Measurements from ENCODE around the gene NRG2.

NRG2 gene

GRCh38 chr5:139951296-139951924 is 91.7 kb downstream of the NRG2 start:
- no peak overlapping the region for H3K27ac ChIP-seq
- POLR2A ChIA-PET (ENCODE audit: low non-redundant PET): no interaction called here
- CTCF ChIA-PET: interaction anchor here (0.7 to 1.7 kb wide), 3 partner anchors 16 to 164 kb away, joined by 3 to 6 read pairs (median 5); no protein-coding TSS in a partner anchor
- TF ChIP-seq CTCF (conservative IDR thresholded peaks at IDR 0.05; ENCODE audit: low read depth): no peak
- DNase-seq (ENCODE audit: low spot score): no peak

- no peak for TF ChIP-seq CTCF (conservative IDR thresholded peaks at IDR 0.05; ENCODE audit: low read depth)
- CTCF ChIA-PET: interaction anchor here (0.7 to 1.8 kb wide), 4 partner anchors 13 to 163 kb away, joined by 3 to 9 read pairs (median 4); no protein-coding TSS in a partner anchor
- no peak for DNase-seq (ENCODE audit: low spot score)
- H3K27ac ChIP-seq: no peak overlapping the region
- POLR2A ChIA-PET (ENCODE audit: low non-redundant PET): no interaction called here
Observed at GRCh38 chr5:139950436-139950835, 92.7 kb downstream of the NRG2 start.

- ChIA-PET POLR2A (ENCODE audit: low non-redundant PET) (no interaction called here), CTCF (interaction anchor here (0.5 to 1.8 kb wide), 5 partner anchors 8 to 173 kb away, joined by 3 to 9 read pairs (median 3); no protein-coding TSS in a partner anchor)
- no peak overlapping the region for H3K27ac ChIP-seq
- DNase-seq (ENCODE audit: low spot score): no peak
- TF ChIP-seq CTCF (conservative IDR thresholded peaks at IDR 0.05; ENCODE audit: low read depth): no peak
Observed at GRCh38 chr5:139949710-139950109, 93.4 kb downstream of the NRG2 start.

- ChIA-PET CTCF (interaction anchor here (0.6 to 1.3 kb wide), 2 partner anchors 21 to 182 kb away, joined by 5 to 6 read pairs; no protein-coding TSS in a partner anchor), POLR2A (ENCODE audit: low non-redundant PET) (no interaction called here)
- no peak overlapping the region for H3K27ac ChIP-seq
- DNase-seq (ENCODE audit: low spot score): no peak
- TF ChIP-seq CTCF (conservative IDR thresholded peaks at IDR 0.05; ENCODE audit: low read depth): no peak
Observed at GRCh38 chr5:139947727-139948126, 95.4 kb downstream of the NRG2 start.

- POLR2A ChIA-PET (ENCODE audit: low non-redundant PET): no interaction called here
- DNase-seq (ENCODE audit: low spot score): no peak
- CTCF ChIA-PET: interaction anchor here (0.7 to 1.4 kb wide), 2 partner anchors 10 to 537 kb away, joined by 3 to 4 read pairs; no protein-coding TSS in a partner anchor
- no peak overlapping the region for H3K27ac ChIP-seq
- no peak for TF ChIP-seq CTCF (conservative IDR thresholded peaks at IDR 0.05; ENCODE audit: low read depth)
Observed at GRCh38 chr5:139946440-139946839, 96.7 kb downstream of the NRG2 start.

DNA sequence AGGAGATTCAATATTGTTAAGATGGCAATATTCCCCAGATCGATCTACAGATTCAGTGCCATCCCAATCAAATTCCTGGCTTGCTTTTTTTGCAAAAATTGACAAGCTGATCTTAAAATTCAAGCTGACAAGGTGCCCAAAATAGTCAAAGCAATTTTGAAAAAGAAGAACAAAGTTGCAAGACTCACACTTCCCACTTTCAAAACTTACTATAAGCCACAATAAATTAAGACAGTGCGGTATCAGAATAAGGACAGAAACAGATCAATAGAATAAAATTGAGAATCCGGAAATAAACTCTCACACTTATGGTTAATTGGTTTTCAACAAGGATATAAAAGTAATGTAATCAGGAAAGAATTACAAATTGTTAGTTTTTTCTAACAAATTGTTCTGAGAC is 97.1 kb downstream of the NRG2 start:
- no peak for TF ChIP-seq CTCF (conservative IDR thresholded peaks at IDR 0.05; ENCODE audit: low read depth)
- no peak overlapping the region for H3K27ac ChIP-seq
- DNase-seq (ENCODE audit: low spot score): no peak
- POLR2A ChIA-PET (ENCODE audit: low non-redundant PET): no interaction called here
- CTCF ChIA-PET: interaction anchor here (0.7 to 1.4 kb wide), 2 partner anchors 11 to 536 kb away, joined by 3 to 4 read pairs; no protein-coding TSS in a partner anchor
